ENCODE data around the gene CDK18. TPM values are rescaled to one million over a fixed set of nuclear protein-coding genes. Genes with fewer than 3 reads are reported as not detected.

Gene CDK18
- 40.9 and 44.0 TPM in 2 replicates for total RNA-seq (2021; fragmentation: NEBNext Ultra II Directional; extraction: Animal tissue kit (Norgen Biotek cat#: 25700))
- polyA plus RNA-seq (2011; rRNA removed): 31.2 and 50.3 TPM in 2 replicates
- polyA plus RNA-seq (2011; cell fraction: cytosol; rRNA removed): 19.7 TPM
- polyA plus RNA-seq (2011; cell fraction: nucleus; rRNA removed): 102 TPM
- polyA plus RNA-seq (2012, experiment 1 of 2): 35.9 to 57.1 TPM (median 46.6 TPM) in 4 replicates
- polyA plus RNA-seq (2012, experiment 2 of 2): 29.8 TPM
- polyA plus RNA-seq (2013, experiment 1 of 2): 31.5 TPM
- 31.7 TPM for polyA plus RNA-seq (2013, experiment 2 of 2)
- polyA minus RNA-seq (2011; rRNA and poly(A)+ RNA removed): 37.0 and 48.0 TPM in 2 replicates
- 25.8 TPM for polyA minus RNA-seq (2011; cell fraction: cytosol; rRNA and poly(A)+ RNA removed)
- 61.8 TPM for polyA minus RNA-seq (2011; cell fraction: nucleus; rRNA and poly(A)+ RNA removed)
- long read RNA-seq, experiment 1, partial matches to known transcripts: 14 of 23 reads
- long read RNA-seq, experiment 1, other reads (novel, unspliced or antisense): 1 of 23 reads
- long read RNA-seq, experiment 2, partial matches to known transcripts: 0 of 7 reads
- long read RNA-seq, experiment 2, other reads (novel, unspliced or antisense): 7 of 7 reads

GRCh38 chr1:205504311-205505075, at the start of gene CDK18:
CDK18 (plus strand) TSS chr1:205504669; CDS start chr1:205523168, 18,499 bp downstream.
- H3K36me3 ChIP-seq (ENCODE audit: control insufficient read depth in 2 of 4, insufficient read depth in 4 of 4, low read length in 3 of 4): no peaks in the 10 kb centered on the region
- peak within 1 kb of the TSS; percentile 21 for H3K56ac ChIP-seq (replicated peaks; ENCODE audit: insufficient read length, low read depth, low read length)
- peak within 1 kb of the TSS; percentile 44 to 88 (median 86) for H3K4me3 ChIP-seq (ENCODE audit: extremely low read depth in 1 of 4, insufficient read depth in 2 of 4, low read depth in 3 of 4, low read length in 4 of 4)
- peaks cover 0 to 29% (median 16%) of the 10 kb centered on the region in 4 experiments; a peak in 6 of 7 replicates for H3K4me1 ChIP-seq (replicated peaks in 1 of 4; ENCODE audit: control insufficient read depth in 3 of 4, insufficient read depth in 4 of 4, low read length in 3 of 4)
- H2AFZ ChIP-seq (ENCODE audit: low read length): peak within 1 kb of the TSS; percentile 61; the same call in 1 of the 2 replicates
- 0 out of 2 replicates have a peak within 1 kb of the TSS, but pooled peaks have one; percentile 23 for H2BK20ac ChIP-seq (ENCODE audit: low read length)
- H3K4me2 ChIP-seq (ENCODE audit: insufficient read depth in 1 of 2, low read depth in 2 of 2, low read length in 2 of 2): peak within 1 kb of the TSS; percentile 67 to 93
- H3K27ac ChIP-seq (ENCODE audit: low read depth, low read length): peak within 1 kb of the TSS; percentile 49; the same call in 1 of the 2 replicates
- H2BK5ac ChIP-seq (ENCODE audit: low read depth, low read length): peak within 1 kb of the TSS; percentile 78
- FAIRE-seq: no peak
- H3K14ac ChIP-seq (ENCODE audit: insufficient read length): no peak within 1 kb of the TSS
- H2BK12ac ChIP-seq (ENCODE audit: low read depth, low read length): peak within 1 kb of the TSS; percentile 87; the same call in 1 of the 2 replicates
- peak; percentile 69 to 85 for DNase-seq (ENCODE audit: low read depth in 1 of 2, low spot score in 2 of 2)
- H3K79me1 ChIP-seq (ENCODE audit: low read depth, low read length): peaks cover 14% of the 10 kb centered on the region
- peak within 1 kb of the TSS in 3 of 4 experiments; percentile 39 to 54 (median 51); a peak in 6 of 7 replicates for H3K9ac ChIP-seq (replicated peaks in 1 of 4; ENCODE audit: extremely low read depth in 1 of 4, low read depth in 3 of 4, low read length in 3 of 4)
- ChIA-PET CTCF (ENCODE audit: partially characterized antibody) (interaction anchor here (0.6 to 47.3 kb wide), 5 partner anchors 5 to 154 kb away, joined by 3 to 1626 read pairs (median 3); partner anchors contain the start of gene CDK18), POLR2A (ENCODE audit: partially characterized antibody) (interaction anchor here (1.0 to 4.8 kb wide), 9 partner anchors 9 to 57 kb away, joined by 3 to 22 read pairs (median 9); partner anchors contain the start of gene BLACAT1)
- WGBS, 2 experiments (ENCODE audit: extremely low coverage in 1 of 2, insufficient coverage in 1 of 2, insufficient read length in 1 of 2, insufficient replicate concordance in 2 of 2, low coverage in 1 of 2, low lambda C conversion rate in 2 of 2, missing lambda C conversion rate in 1 of 2): 4% methylated on average over 35 of the region's 42 CpGs; no CpG with 5 or more reads in 1 of the 2 experiments
- no peaks in the 10 kb centered on the region for H3K27me3 ChIP-seq (replicated peaks in 1 of 4; ENCODE audit: control insufficient read depth in 3 of 4, extremely low read depth in 1 of 4, insufficient read depth in 3 of 4, low read length in 3 of 4)
- no peaks in the 10 kb centered on the region for H3K9me3 ChIP-seq (ENCODE audit: insufficient read depth in 2 of 2, low read depth in 1 of 2, low read length in 1 of 2)
- H3K23me2 ChIP-seq (ENCODE audit: low read depth, low read length): peaks cover 9% of the 10 kb centered on the region; the same call in 1 of the 2 replicates
- peak within 1 kb of the TSS; percentile 51 for H2BK120ac ChIP-seq (replicated peaks; ENCODE audit: low read depth, low read length)
- peak within 1 kb of the TSS; percentile 89 for H4K91ac ChIP-seq (replicated peaks; ENCODE audit: insufficient read length, low read length)
- peak within 1 kb of the TSS; percentile 84 for H4K5ac ChIP-seq (ENCODE audit: insufficient read length, low read depth, low read length)
- H3K18ac ChIP-seq (ENCODE audit: extremely low read depth, low read length): peak within 1 kb of the TSS; percentile 99
- peaks cover 0 to 38% of the 10 kb centered on the region in 2 experiments; a peak in 3 of 4 replicates for H3K79me2 ChIP-seq (ENCODE audit: control insufficient read depth in 1 of 2, insufficient read depth in 2 of 2, low read length in 2 of 2)
- H4K20me1 ChIP-seq (replicated peaks in 1 of 2; ENCODE audit: control insufficient read depth in 1 of 2, insufficient read depth in 2 of 2, low read length in 2 of 2): peaks cover 5 to 15% of the 10 kb centered on the region in 2 experiments
- peak within 1 kb of the TSS; percentile 99 for H3K4ac ChIP-seq (replicated peaks; ENCODE audit: insufficient read length, low read depth, low read length)
- H2AK5ac ChIP-seq (ENCODE audit: low read depth, low read length): peak within 1 kb of the TSS; percentile 12; the same call in 1 of the 2 replicates
- peak within 1 kb of the TSS; percentile 99 for H2BK15ac ChIP-seq (ENCODE audit: low read length)
- no peak within 1 kb of the TSS for H3K23ac ChIP-seq (ENCODE audit: insufficient read length)
- no peak within 1 kb of the TSS for H4K8ac ChIP-seq (ENCODE audit: extremely low read depth, insufficient read depth, low read length)
- TF ChIP-seq E2F6 (IDR thresholded peaks at IDR 0.05): peak; percentile 92
- no peak for TF ChIP-seq NRF1 (IDR thresholded peaks at IDR 0.05; ENCODE audit: low read depth, low read length)
- peak; percentile 82 for TF ChIP-seq ASH2L (IDR thresholded peaks at IDR 0.05; ENCODE audit: low read length)
- TF ChIP-seq TAF1 (IDR thresholded peaks at IDR 0.05; ENCODE audit: low read depth, low read length): peak; percentile 30; the same call in 1 of the 2 replicates
- peak; percentile 65 for TF ChIP-seq MAX (IDR thresholded peaks at IDR 0.05)
- no peak for TF ChIP-seq SUZ12 (IDR thresholded peaks at IDR 0.05; ENCODE audit: low read length)
- 0 out of 2 replicates have a peak, but pooled peaks have one; percentile 22 for TF ChIP-seq SP1 (IDR thresholded peaks at IDR 0.05; ENCODE audit: low read depth, low read length)
